GM19043 (cell line): Measurements from ENCODE around the gene IGFALS.

Experiments
- ATAC-seq: cut with Tn5 transposase; IDR thresholded peaks from one replicate; pipeline ENCODE4 v1.9.1; 2021; ENCODE audit warnings: low read depth; ENCODE audit not compliant: unreplicated experiment

IGFALS gene

DNA sequence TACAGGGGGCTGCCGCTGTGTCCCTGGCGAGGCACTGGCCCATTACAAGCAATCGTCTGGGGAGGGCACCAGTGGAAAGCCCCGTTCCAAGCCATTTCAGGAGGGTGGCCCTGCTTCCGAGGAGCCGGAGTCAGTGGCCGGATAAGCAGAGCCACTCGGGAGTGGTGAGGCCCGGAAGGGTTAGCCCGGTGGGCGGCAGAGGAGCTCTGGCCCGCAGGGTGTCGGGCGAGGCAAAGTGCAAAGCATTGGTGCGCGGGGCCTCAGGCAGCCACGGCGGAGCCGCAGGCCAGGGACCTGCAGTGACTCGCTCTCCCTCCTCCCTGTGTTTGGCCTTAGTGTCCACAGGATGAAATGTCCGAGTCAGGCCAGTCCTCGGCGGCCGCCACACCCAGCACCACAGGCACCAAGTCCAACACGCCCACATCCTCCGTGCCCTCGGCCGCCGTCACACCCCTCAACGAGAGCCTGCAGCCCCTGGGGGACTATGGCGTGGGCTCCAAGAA lies 46.8 kb downstream of the IGFALS start:
- ATAC-seq, result no peak

GRCh38 chr16:1745900-1746692 lies 47.4 kb downstream of the IGFALS start:
- ATAC-seq, result no peak

DNA sequence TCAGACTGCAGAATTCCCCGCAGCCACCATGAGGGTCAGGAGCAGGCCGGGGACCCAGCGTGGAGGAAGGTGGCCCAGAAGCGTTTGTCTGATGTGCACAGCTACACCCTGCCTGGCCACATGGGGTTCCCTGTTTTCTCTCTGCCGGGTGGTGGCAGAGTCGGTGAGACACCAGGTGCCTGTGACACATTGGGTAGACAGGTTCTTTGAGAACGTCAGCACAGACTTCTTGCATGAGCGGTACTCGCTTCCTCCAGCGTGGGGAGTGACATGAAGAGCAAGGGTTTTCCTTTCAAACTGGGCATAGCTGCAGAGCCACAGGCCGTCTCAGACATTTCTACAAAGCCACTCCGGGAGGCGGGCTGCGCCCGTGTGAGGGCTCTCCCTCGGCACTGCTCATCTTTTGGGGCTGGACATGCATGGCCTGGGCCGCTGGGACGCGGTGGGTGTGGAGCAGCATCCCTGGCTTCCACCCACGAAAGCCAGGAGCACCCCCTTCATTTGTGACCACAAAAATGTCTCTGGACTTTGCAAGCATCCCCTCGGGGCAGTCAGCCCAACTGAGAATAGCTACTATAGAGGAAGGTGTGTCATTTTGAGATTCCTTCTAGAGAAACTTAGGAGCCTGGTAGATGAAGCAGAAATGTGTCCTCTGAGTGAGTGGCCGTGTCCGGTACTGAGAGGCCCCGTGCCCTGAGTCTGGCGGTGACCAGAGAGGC lies 48.2 kb downstream of the IGFALS start:
- no peak for ATAC-seq

DNA sequence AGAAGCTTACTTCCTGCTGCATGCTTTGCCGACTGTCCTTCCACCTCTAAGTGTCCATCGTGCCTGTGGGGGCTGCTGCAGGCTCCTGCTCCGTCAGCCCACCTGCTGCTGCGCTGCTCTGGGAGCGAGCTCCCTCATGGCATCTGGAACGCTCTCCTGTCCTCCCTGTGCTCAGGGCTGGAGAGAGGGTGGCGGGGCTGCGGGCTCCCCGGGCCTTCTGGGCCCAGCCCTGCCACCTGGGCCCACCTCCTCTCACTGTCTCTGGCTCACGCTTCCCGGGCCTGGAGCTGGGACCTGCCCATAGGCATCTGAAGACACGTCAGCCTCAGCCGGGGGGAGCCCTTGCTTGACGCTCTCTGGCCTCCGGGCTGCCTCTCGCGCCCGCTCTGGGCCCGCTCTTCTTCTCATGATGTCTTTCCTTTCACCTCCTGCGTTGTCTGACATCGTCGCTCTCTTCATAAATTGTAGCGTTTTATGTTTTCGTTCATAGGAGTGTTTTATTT lies 49.1 kb downstream of the IGFALS start:
- no peak for ATAC-seq

DNA sequence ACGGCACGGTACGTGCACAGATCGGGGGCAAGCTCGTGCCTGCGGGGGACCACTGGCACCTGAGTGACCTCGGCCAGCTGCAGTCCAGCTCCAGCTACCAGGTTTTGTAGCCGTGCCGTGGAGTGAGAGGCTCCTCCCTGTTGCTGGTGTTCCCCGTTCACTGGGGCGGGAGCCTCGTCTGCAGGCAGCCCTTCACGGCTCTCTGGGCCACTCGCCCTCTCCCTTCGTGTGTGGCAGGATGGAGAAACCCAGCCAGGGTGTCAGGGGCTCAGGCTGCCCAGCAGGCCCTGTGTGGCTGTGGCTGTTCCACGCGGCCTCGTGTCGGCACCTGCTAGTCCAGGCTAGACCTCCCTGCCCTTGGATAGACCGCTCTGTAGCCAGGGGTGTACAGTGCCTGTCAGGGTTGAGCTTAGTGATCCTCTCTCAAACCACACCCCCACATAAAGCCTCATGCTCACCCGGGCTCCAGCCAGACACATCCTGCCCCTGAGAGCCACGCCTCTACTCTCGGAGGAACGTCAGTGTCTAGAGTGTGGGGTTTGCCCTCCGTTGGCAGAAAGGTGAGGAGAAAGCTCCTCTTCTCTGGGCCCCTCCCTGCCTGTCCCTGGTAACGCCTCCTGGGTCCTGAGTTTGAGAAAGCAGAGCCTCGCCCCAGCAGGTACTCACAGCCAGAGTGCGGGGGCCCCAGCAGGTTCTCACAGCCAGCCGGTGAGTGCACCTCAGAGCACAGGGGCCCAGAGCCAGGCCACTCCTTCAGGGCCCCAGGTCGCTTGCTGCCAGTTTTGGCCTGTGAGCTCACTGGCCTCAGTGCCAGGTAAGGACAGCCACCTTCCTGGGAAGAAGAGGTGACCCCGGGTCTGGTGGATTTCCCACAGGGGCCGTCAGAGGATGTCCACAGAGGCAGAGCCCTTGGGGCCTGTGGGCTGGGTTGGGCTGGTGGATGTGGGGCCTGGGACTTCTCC lies 49.8 kb downstream of the IGFALS start:
- ATAC-seq, result no peak

DNA sequence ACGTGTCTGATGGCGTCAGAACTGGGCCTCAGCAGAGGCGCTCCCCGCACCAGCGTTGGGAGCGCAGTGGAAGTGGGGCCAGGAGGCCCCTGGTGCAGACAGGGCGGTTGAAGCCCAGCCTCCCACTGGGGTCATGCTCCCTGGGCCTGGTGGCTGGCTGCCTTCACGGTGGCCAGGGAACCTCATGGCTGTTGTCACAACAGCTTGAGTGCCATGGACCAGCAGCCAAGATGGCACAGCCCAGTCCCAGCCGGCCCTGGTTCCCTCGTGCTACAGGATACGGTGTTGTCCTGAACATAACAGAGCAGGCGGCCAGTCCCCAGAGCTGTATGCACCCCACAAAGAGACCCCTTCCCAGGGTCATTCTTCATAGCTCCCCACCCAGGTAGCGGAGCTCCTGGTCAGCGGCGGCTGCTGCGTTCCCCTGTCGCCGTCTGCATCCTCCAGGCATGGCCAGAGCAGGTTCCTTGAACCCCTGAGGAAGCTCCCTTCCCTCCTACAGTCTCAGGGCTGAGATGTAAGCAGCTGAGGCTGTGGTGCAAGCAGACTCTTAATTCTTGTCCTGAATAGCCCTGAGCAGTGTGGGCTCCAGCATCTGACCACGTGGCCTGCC lies 51.8 kb downstream of the IGFALS start:
- no peak for ATAC-seq

DNA sequence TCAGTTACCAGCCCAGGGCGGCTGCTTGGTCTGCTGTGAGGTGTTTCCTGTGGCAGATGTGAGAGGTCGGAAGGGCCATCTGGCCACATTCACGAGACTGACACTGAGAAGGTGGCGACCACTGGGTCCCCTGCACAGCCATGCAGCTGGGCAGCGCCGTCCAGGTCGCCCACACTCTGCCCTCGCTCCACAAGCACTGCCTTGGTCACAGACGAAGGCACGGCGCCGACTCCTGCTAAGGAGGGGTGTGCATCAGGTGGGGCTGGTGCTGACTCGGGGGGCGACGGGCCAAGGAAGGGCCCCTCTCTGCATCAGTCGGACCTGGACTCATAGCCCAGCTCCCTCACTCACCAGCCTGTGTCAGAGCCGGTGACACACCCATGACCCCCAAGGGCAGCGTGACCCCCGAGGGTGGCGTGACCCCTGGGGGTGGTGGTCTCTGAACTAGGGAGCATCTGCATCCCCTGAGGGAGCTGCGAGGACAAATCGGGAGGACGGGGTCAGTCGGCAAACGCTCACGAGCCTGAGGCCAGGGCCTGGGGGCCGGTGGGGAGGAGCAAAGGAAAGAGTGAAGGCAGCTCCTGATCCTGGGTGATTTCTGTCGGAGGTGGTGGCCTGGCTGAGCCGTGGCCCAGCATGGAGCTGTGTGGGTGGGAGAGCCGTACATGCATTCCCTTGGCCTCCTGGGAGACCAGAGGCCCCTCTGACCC lies 52.6 kb downstream of the IGFALS start:
- ATAC-seq, result no peak
